Naive B cell (primary cell): ENCODE measurements around the gene C10orf53. TPM values are rescaled to one million over a fixed set of nuclear protein-coding genes. Genes with fewer than 3 reads are reported as not detected.
"Not testable (repeated sequence)": the region's sequence is repeated elsewhere in the genome, so short reads cannot be mapped to it uniquely, and the experiment has no call there.

Source experiments
- ATAC-seq, 2 donors: fragments of 150-1000 bp; cut with Tn5 transposase; 2 replicates each; pipeline ENCODE4 v1.10.0; 2021; ENCODE audit warnings: low read depth in 2 of 2, mild to moderate bottlenecking in 2 of 2, moderate library complexity in 2 of 2
- DNase-seq: peaks from one replicate; pipeline ENCODE4 v3.0.0; 2022
- H3K27ac Mint-ChIP-seq, 6 donors: one replicate each; pipeline ENCODE4 v1.8.0; 2020 to 2022; ENCODE audit warnings: mild to moderate bottlenecking in 6 of 6, mixed read lengths in 6 of 6, moderate library complexity in 5 of 6, inconsistent platforms in 2 of 6
- H3K27me3 Mint-ChIP-seq, 3 donors: one replicate each; pipeline ENCODE4 v1.8.0; 2021 to 2022; ENCODE audit warnings: mixed read lengths in 3 of 3, mild to moderate bottlenecking in 1 of 3
- H3K36me3 Mint-ChIP-seq, 2 donors: one replicate each; pipeline ENCODE4 v1.8.0; 2020 to 2022; ENCODE audit warnings: mixed read lengths in 2 of 2, inconsistent platforms in 1 of 2, mild to moderate bottlenecking in 1 of 2
- H3K4me1 Mint-ChIP-seq, 3 donors: one replicate each; pipeline ENCODE4 v1.8.0; 2020 to 2022; ENCODE audit warnings: mixed read lengths in 3 of 3, inconsistent platforms in 1 of 3, mild to moderate bottlenecking in 1 of 3, moderate library complexity in 1 of 3
- H3K4me3 Mint-ChIP-seq, 8 donors: one replicate each; pipeline ENCODE4 v1.8.0; 2020 to 2022; ENCODE audit warnings: mild to moderate bottlenecking in 8 of 8, mixed read lengths in 8 of 8, moderate library complexity in 8 of 8, inconsistent platforms in 2 of 8
- H3K9me3 Mint-ChIP-seq, 7 donors: one replicate each; pipeline ENCODE4 v1.8.0; 2020 to 2022; ENCODE audit warnings: mixed read lengths in 7 of 7, mild to moderate bottlenecking in 5 of 7, inconsistent platforms in 2 of 7, moderate library complexity in 1 of 7
- polyA plus RNA-seq, 6 donors: library from polyadenylated mRNA; unstranded; fragments of 300-500 nt; fragmentation: Illumina TruSeq; gene quantifications; one replicate each; pipeline ENCODE4 v1.2.3, GENCODE V29; 2021; ENCODE audit warnings: low read depth in 6 of 6

C10orf53 gene
- polyA plus RNA-seq, 6 donors from 2014 or later, result not detected

- DNase-seq (no peak), ATAC-seq (no peak)
- peaks cover 6 to 18% (median 15%) of the 10 kb centered on the region in 3 donors for H3K27me3 Mint-ChIP-seq
- H3K27ac Mint-ChIP-seq, result no peak overlapping the region
- H3K4me1 Mint-ChIP-seq, result no peaks in the 10 kb centered on the region
- H3K36me3 Mint-ChIP-seq, result no peaks in the 10 kb centered on the region
- H3K4me3 Mint-ChIP-seq, result no peak overlapping the region
- peaks cover 0 to 10% (median 4%) of the 10 kb centered on the region in 7 donors for H3K9me3 Mint-ChIP-seq
Observed at GRCh38 chr10:49709934-49710333, 30.5 kb downstream of the C10orf53 start.

- H3K36me3 Mint-ChIP-seq, result no peaks in the 10 kb centered on the region
- H3K27ac Mint-ChIP-seq, result no peak overlapping the region
- H3K9me3 Mint-ChIP-seq, result peaks cover 0 to 11% (median 4%) of the 10 kb centered on the region in 7 donors
- H3K4me3 Mint-ChIP-seq, result no peak overlapping the region
- ATAC-seq (no peak), DNase-seq (no peak)
- peaks cover 6 to 18% (median 15%) of the 10 kb centered on the region in 3 donors for H3K27me3 Mint-ChIP-seq
- H3K4me1 Mint-ChIP-seq, result no peaks in the 10 kb centered on the region
Observed at GRCh38 chr10:49710966-49711365, 31.5 kb downstream of the C10orf53 start.

- Mint-ChIP-seq H3K4me3 (no peak overlapping the region), H3K4me1 (no peaks in the 10 kb centered on the region), H3K27me3 (peaks cover 6 to 18% (median 15%) of the 10 kb centered on the region in 3 donors), H3K9me3 (peaks cover 0 to 11% (median 4%) of the 10 kb centered on the region in 7 donors), H3K27ac (no peak overlapping the region), H3K36me3 (no peaks in the 10 kb centered on the region)
- ATAC-seq (no peak), DNase-seq (no peak)
Observed at GRCh38 chr10:49711481-49711880, 32.0 kb downstream of the C10orf53 start.

- peaks cover 15 to 20% (median 16%) of the 10 kb centered on the region in 3 donors for H3K27me3 Mint-ChIP-seq
- no peaks in the 10 kb centered on the region for H3K4me1 Mint-ChIP-seq
- ATAC-seq (no peak), DNase-seq (no peak)
- no peak overlapping the region for H3K4me3 Mint-ChIP-seq
- no peak overlapping the region for H3K27ac Mint-ChIP-seq
- H3K36me3 Mint-ChIP-seq, result no peaks in the 10 kb centered on the region
- peaks cover 0 to 13% (median 8%) of the 10 kb centered on the region in 7 donors for H3K9me3 Mint-ChIP-seq
Observed at GRCh38 chr10:49713266-49713665, 33.8 kb downstream of the C10orf53 start.

GRCh38 chr10:49715157-49715556 is 35.7 kb downstream of the C10orf53 start:
- H3K4me3 Mint-ChIP-seq, DNase-seq, H3K36me3 Mint-ChIP-seq, ATAC-seq, H3K4me1 Mint-ChIP-seq, H3K27ac Mint-ChIP-seq: not testable (repeated sequence)
- Mint-ChIP-seq H3K27me3 (peaks cover 6 to 16% (median 15%) of the 10 kb centered on the region in 3 donors), H3K9me3 (peaks cover 0 to 14% (median 8%) of the 10 kb centered on the region in 7 donors)

GRCh38 chr10:49726593-49726992 is 47.1 kb downstream of the C10orf53 start:
- H3K27ac Mint-ChIP-seq, result no peak overlapping the region
- ATAC-seq, result no peak
- DNase-seq, result no peak
- H3K4me1 Mint-ChIP-seq, result no peaks in the 10 kb centered on the region
- peaks cover 0 to 5% (median 0%) of the 10 kb centered on the region in 3 donors for H3K27me3 Mint-ChIP-seq
- H3K4me3 Mint-ChIP-seq, result no peak overlapping the region
- peaks cover 0 to 14% of the 10 kb centered on the region in 2 donors for H3K36me3 Mint-ChIP-seq
- H3K9me3 Mint-ChIP-seq, result peaks cover 8 to 36% (median 20%) of the 10 kb centered on the region in 7 donors

- no peaks in the 10 kb centered on the region for H3K27me3 Mint-ChIP-seq
- no peak for DNase-seq
- no peak overlapping the region for H3K27ac Mint-ChIP-seq
Observed at GRCh38 chr10:49733866-49734265, 54.4 kb downstream of the C10orf53 start.

GRCh38 chr10:49734676-49735075 is 55.2 kb downstream of the C10orf53 start:
- Mint-ChIP-seq H3K27me3 (no peaks in the 10 kb centered on the region), H3K9me3 (peaks cover 0 to 6% (median 0%) of the 10 kb centered on the region in 7 donors), H3K27ac (no peak overlapping the region), H3K4me3 (no peak overlapping the region), H3K4me1 (no peaks in the 10 kb centered on the region), H3K36me3 (no peaks in the 10 kb centered on the region)
- ATAC-seq (no peak), DNase-seq (no peak)

More at GRCh38 chr10:49733866-49734265, 54.4 kb downstream of the C10orf53 start:
- Mint-ChIP-seq H3K36me3 (no peaks in the 10 kb centered on the region), H3K4me3 (no peak overlapping the region), H3K4me1 (no peaks in the 10 kb centered on the region), H3K9me3 (peaks cover 0 to 9% (median 1%) of the 10 kb centered on the region in 7 donors)
- no peak for ATAC-seq

GRCh38 chr10:49735161-49735560 is 55.7 kb downstream of the C10orf53 start:
- no peak overlapping the region for H3K27ac Mint-ChIP-seq
- ATAC-seq, result no peak
- no peaks in the 10 kb centered on the region for H3K27me3 Mint-ChIP-seq
- DNase-seq, result no peak
- H3K4me1 Mint-ChIP-seq, result no peaks in the 10 kb centered on the region
- H3K36me3 Mint-ChIP-seq, result no peaks in the 10 kb centered on the region
- H3K9me3 Mint-ChIP-seq, result peaks cover 0 to 1% (median 0%) of the 10 kb centered on the region in 7 donors
- peak overlapping the region in 1 of 8 donors; percentile 11 for H3K4me3 Mint-ChIP-seq

GRCh38 chr10:49735848-49736563 is 56.6 kb downstream of the C10orf53 start:
- no peak overlapping the region for H3K4me3 Mint-ChIP-seq
- H3K36me3 Mint-ChIP-seq, result no peaks in the 10 kb centered on the region
- no peaks in the 10 kb centered on the region for H3K27me3 Mint-ChIP-seq
- H3K4me1 Mint-ChIP-seq, result no peaks in the 10 kb centered on the region
- H3K9me3 Mint-ChIP-seq, result peaks cover 0 to 1% (median 0%) of the 10 kb centered on the region in 7 donors
- no peak overlapping the region for H3K27ac Mint-ChIP-seq
- DNase-seq, result no peak
- no peak for ATAC-seq

GRCh38 chr10:49736564-49737113 is 57.2 kb downstream of the C10orf53 start:
- peak overlapping the region in 1 of 8 donors; percentile 33 for H3K4me3 Mint-ChIP-seq
- no peaks in the 10 kb centered on the region for H3K36me3 Mint-ChIP-seq

GRCh38 chr10:49737474-49738201 is 58.2 kb downstream of the C10orf53 start:
- no peak for ATAC-seq
- Mint-ChIP-seq H3K36me3 (no peaks in the 10 kb centered on the region), H3K27me3 (no peaks in the 10 kb centered on the region), H3K4me1 (no peaks in the 10 kb centered on the region), H3K9me3 (peaks cover 0 to 10% (median 0%) of the 10 kb centered on the region in 7 donors), H3K27ac (no peak overlapping the region), H3K4me3 (no peak overlapping the region)
- DNase-seq, result no peak

More at GRCh38 chr10:49736564-49737113, 57.2 kb downstream of the C10orf53 start:
- no peaks in the 10 kb centered on the region for H3K4me1 Mint-ChIP-seq
- no peak overlapping the region for H3K27ac Mint-ChIP-seq
- H3K27me3 Mint-ChIP-seq, result no peaks in the 10 kb centered on the region
- DNase-seq (no peak), ATAC-seq (no peak)
- H3K9me3 Mint-ChIP-seq, result peaks cover 0 to 2% (median 0%) of the 10 kb centered on the region in 7 donors

- peaks cover 0 to 10% (median 0%) of the 10 kb centered on the region in 7 donors for H3K9me3 Mint-ChIP-seq
- H3K4me1 Mint-ChIP-seq, result no peaks in the 10 kb centered on the region
- no peak overlapping the region for H3K27ac Mint-ChIP-seq
- DNase-seq (no peak), ATAC-seq (no peak)
- H3K4me3 Mint-ChIP-seq, result no peak overlapping the region
- no peaks in the 10 kb centered on the region for H3K27me3 Mint-ChIP-seq
- H3K36me3 Mint-ChIP-seq, result no peaks in the 10 kb centered on the region
Observed at GRCh38 chr10:49738616-49739360, 59.3 kb downstream of the C10orf53 start.
